GM18909 (cell line): ENCODE results near the gene SLC15A3.

Experiments
- ATAC-seq: cut with Tn5 transposase; IDR thresholded peaks from one replicate; pipeline ENCODE4 v1.9.1; 2021; ENCODE audit warnings: mild to moderate bottlenecking; ENCODE audit not compliant: unreplicated experiment, poor library complexity

The SLC15A3 gene

GRCh38 chr11:60948250-60948649 lies 3.7 kb downstream of the SLC15A3 start:
- no peak for ATAC-seq

- ATAC-seq = no peak
Observed at GRCh38 chr11:60947700-60948099, 4.3 kb downstream of the SLC15A3 start.

- ATAC-seq = no peak
Observed at GRCh38 chr11:60946601-60947264, 5.2 kb downstream of the SLC15A3 start.

GRCh38 chr11:60945295-60945667 lies 6.7 kb downstream of the SLC15A3 start:
- no peak for ATAC-seq

GRCh38 chr11:60944490-60945294 lies 7.3 kb downstream of the SLC15A3 start:
- no peak for ATAC-seq

GRCh38 chr11:60942970-60943565 lies 8.9 kb downstream of the SLC15A3 start:
- ATAC-seq = no peak

GRCh38 chr11:60942219-60942618 lies 9.8 kb downstream of the SLC15A3 start:
- ATAC-seq = no peak

GRCh38 chr11:60941371-60942119 lies 10.4 kb downstream of the SLC15A3 start:
- ATAC-seq = no peak

GRCh38 chr11:60939855-60940254 lies 12.1 kb downstream of the SLC15A3 start:
- ATAC-seq = no peak

GRCh38 chr11:60939301-60939700 lies 12.7 kb downstream of the SLC15A3 start:
- ATAC-seq = no peak

- ATAC-seq = no peak
Observed at GRCh38 chr11:60938500-60938899, 13.5 kb downstream of the SLC15A3 start.

- no peak for ATAC-seq
Observed at GRCh38 chr11:60937811-60938210, 14.2 kb downstream of the SLC15A3 start.

- ATAC-seq = no peak
Observed at GRCh38 chr11:60937144-60937527, 14.8 kb downstream of the SLC15A3 start.

- ATAC-seq = no peak
Observed at GRCh38 chr11:60936467-60937143, 15.4 kb downstream of the SLC15A3 start.

- ATAC-seq = no peak
Observed at GRCh38 chr11:60935676-60936442, 16.1 kb downstream of the SLC15A3 start.

GRCh38 chr11:60934790-60935605 lies 17.0 kb downstream of the SLC15A3 start:
- ATAC-seq = no peak

- ATAC-seq = no peak
Observed at GRCh38 chr11:60934124-60934789, 17.7 kb downstream of the SLC15A3 start.

GRCh38 chr11:60933416-60934123 lies 18.4 kb downstream of the SLC15A3 start:
- ATAC-seq = no peak
